Endothelial cell of umbilical vein (primary cell): ENCODE measurements around the gene KLHL1. TPM values are rescaled to one million over a fixed set of nuclear protein-coding genes. Genes with fewer than 3 reads are reported as not detected.

ENCODE experiments used
- BruUV-seq: library from RNA; stranded (reverse); fragments of 400-500 nt; replicated peaks from 2 replicates; lab custom pipeline; 2021; lab: Mats Ljungman, UMichigan
- CTCF ChIA-PET: fragments of 300-600, 350-600 bp; sonication (Branson Sonifier 250); formaldehyde crosslinking; loops from one replicate; lab custom pipeline; 2021; ENCODE audit warnings: antibody characterized with exemption, inconsistent platforms; lab: Charles Lee
- POLR2A ChIA-PET: fragments of 300-600, 350-600 bp; sonication (Branson Sonifier 250); formaldehyde crosslinking; loops from one replicate; lab custom pipeline; 2021; ENCODE audit warnings: antibody characterized with exemption, inconsistent platforms; lab: Charles Lee
- DNase-seq: peaks from one replicate; pipeline ENCODE4 v3.0.0-alpha.2; 2011; ENCODE audit warnings: low read depth, low spot score
- FAIRE-seq: peaks from 2 replicates; lab custom pipeline; 2011; peaks lifted over from hg19 to GRCh38; lab: Jason Lieb, UNC
- H2AFZ ChIP-seq: 2 replicates; pipeline ENCODE4 v1.6.0; 2012; ENCODE audit warnings: low read depth, low read length, control low read depth, inconsistent platforms
- H3K27ac ChIP-seq: 2 replicates; pipeline ENCODE4 v1.5.1; 2011; ENCODE audit warnings: low read depth, mild to moderate bottlenecking, control low read depth, low read length, moderate library complexity; ENCODE audit not compliant: insufficient read depth
- H3K27me3 ChIP-seq, 2 experiments: 2 replicates each; pipeline versions ENCODE4 v1.6.0 to v1.6.1; 2011; ENCODE audit warnings: low read length in 2 of 2, mixed read lengths in 1 of 2; ENCODE audit not compliant: control insufficient read depth in 2 of 2, insufficient read depth in 2 of 2
- H3K36me3 ChIP-seq, 2 experiments: 2 replicates in 1 of 2; 3 replicates in 1 of 2; pipeline ENCODE4 v1.5.1; 2011; ENCODE audit warnings: low read length in 2 of 2, mild to moderate bottlenecking in 1 of 2, moderate library complexity in 1 of 2; ENCODE audit not compliant: control insufficient read depth in 2 of 2, insufficient read depth in 2 of 2; ENCODE audit errors: extremely low read depth in 1 of 2
- H3K4me1 ChIP-seq: 3 replicates; pipeline ENCODE4 v1.5.1; 2011; ENCODE audit warnings: mild to moderate bottlenecking, low read length; ENCODE audit not compliant: control insufficient read depth, insufficient read depth; ENCODE audit errors: extremely low read depth
- H3K4me2 ChIP-seq: 2 replicates; pipeline ENCODE4 v1.6.1; 2011; ENCODE audit warnings: low read length, control low read depth, mixed read lengths; ENCODE audit not compliant: insufficient read depth
- H3K4me3 ChIP-seq, 3 experiments: fragments of 200-600 bp in 1 of 3; sonication (generic), shearing (Covaris generic) in 1 of 3; replicated peaks in 1 of 3; 2 replicates each; pipeline ENCODE4 v1.5.1; 2011 to 2016; ENCODE audit warnings: control low read depth in 3 of 3, low read length in 3 of 3, mild to moderate bottlenecking in 2 of 3, inconsistent platforms in 1 of 3, low read depth in 1 of 3, moderate library complexity in 1 of 3; ENCODE audit not compliant: insufficient read depth in 1 of 3
- H3K79me2 ChIP-seq: 2 replicates; pipeline ENCODE4 v1.6.0; 2012; ENCODE audit warnings: low read length, inconsistent platforms; ENCODE audit not compliant: control insufficient read depth, insufficient read depth
- H3K9ac ChIP-seq: replicated peaks from 2 replicates; pipeline ENCODE3; 2011; ENCODE audit warnings: low read length, control low read depth; ENCODE audit not compliant: insufficient read depth; ENCODE audit errors: extremely low read depth
- H3K9me1 ChIP-seq: replicated peaks from 3 replicates; pipeline ENCODE4 v1.6.0; 2011; ENCODE audit warnings: mild to moderate bottlenecking, low read length; ENCODE audit not compliant: control insufficient read depth, insufficient read depth; ENCODE audit errors: extremely low read depth
- H3K9me3 ChIP-seq: replicated peaks from 2 replicates; pipeline ENCODE4 v1.5.1; 2012; ENCODE audit warnings: low read length, inconsistent platforms; ENCODE audit not compliant: control insufficient read depth, insufficient read depth
- H4K20me1 ChIP-seq: replicated peaks from 2 replicates; pipeline ENCODE3; 2011; ENCODE audit warnings: mild to moderate bottlenecking, low read length; ENCODE audit not compliant: control insufficient read depth, insufficient read depth; ENCODE audit errors: extremely low read depth
- EZH2 ChIP-seq: IDR thresholded peaks from 2 replicates; pipeline ENCODE4 v1.6.1; 2012; ENCODE audit warnings: borderline replicate concordance, low read depth, mild to moderate bottlenecking, moderate library complexity, low read length, inconsistent platforms; ENCODE audit not compliant: severe bottlenecking
- FOS ChIP-seq: IDR thresholded peaks from 2 replicates; pipeline ENCODE4 v1.6.1; 2011; ENCODE audit warnings: mild to moderate bottlenecking, low read length, moderate library complexity, borderline replicate concordance; ENCODE audit not compliant: insufficient read depth
- GATA2 ChIP-seq: IDR thresholded peaks from 2 replicates; pipeline ENCODE4 v1.7.0; 2011; ENCODE audit warnings: low read depth, mild to moderate bottlenecking, moderate library complexity, mixed read lengths, low read length; ENCODE audit not compliant: insufficient read length, insufficient read depth
- JUN ChIP-seq: IDR thresholded peaks from 2 replicates; pipeline ENCODE4 v1.6.1; 2011; ENCODE audit warnings: borderline replicate concordance, low read depth; ENCODE audit not compliant: insufficient read length, insufficient read depth
- MYC ChIP-seq: IDR thresholded peaks from one replicate; pipeline ENCODE4 v1.6.1; 2011; ENCODE audit warnings: mild to moderate bottlenecking, low read depth, low read length
- POLR2A ChIP-seq: IDR thresholded peaks from 2 replicates; pipeline ENCODE4 v1.6.1; 2012; ENCODE audit warnings: low read depth, mild to moderate bottlenecking, control low read depth, low read length
- POLR2AphosphoS5 ChIP-seq: IDR thresholded peaks from 2 replicates; pipeline ENCODE4 v1.6.1; 2012; ENCODE audit warnings: low read depth, mild to moderate bottlenecking, control low read depth, low read length, moderate library complexity; ENCODE audit not compliant: insufficient read depth
- dilution Hi-C: fragments of 300-500 bp; cut with MboI; formaldehyde crosslinking; loops from one replicate; pipeline ENCODE4 v1.15.0; 2019; ENCODE audit warnings: low sequenced_read_pairs; ENCODE audit not compliant: extremely low pct_ligation_motif_present
- intact Hi-C: fragments of 100-400 bp; cut with micrococcal nuclease; formaldehyde crosslinking; loops from one replicate; pipeline ENCODE4 v1.10.0; 2022
- polyA plus RNA-seq, 4 experiments: library from polyadenylated mRNA; depleted of rRNA in 3 of 4; stranded (reverse) in 3 of 4; unstranded in 1 of 4; fragments of >200 nt; gene quantifications; 2 replicates each; pipeline versions ENCODE4 v1.2.1 to v1.2.3, GENCODE V29; 2011 to 2012; ENCODE audit warnings: missing spikeins in 1 of 4
- total RNA-seq: library from RNA; stranded (reverse); gene quantifications from 2 replicates; pipeline ENCODE4 v1.2.3, GENCODE V29; 2021
- TF ChIP-seq, protein P1 (sequence below): IDR thresholded peaks from 2 replicates; pipeline ENCODE4 v1.6.1; 2011; ENCODE audit not compliant: insufficient read depth, insufficient read length
- TF ChIP-seq, protein P2 (sequence below), 2 donors: IDR thresholded peaks; 1 replicate in 1 of 2; 2 replicates in 1 of 2; pipeline ENCODE4 v1.5.1; 2011; ENCODE audit warnings: low read length in 2 of 2, mild to moderate bottlenecking in 2 of 2, moderate library complexity in 2 of 2, control low read depth in 1 of 2, inconsistent platforms in 1 of 2, low read depth in 1 of 2; ENCODE audit not compliant: insufficient read depth in 1 of 2; ENCODE audit errors: extremely low read depth in 1 of 2

KLHL1 gene
- total and polyA plus RNA-seq, 2 donors (not counting 3 experiments of a cell fraction or from before 2014, with no cell fraction given), result not detected

DNA sequence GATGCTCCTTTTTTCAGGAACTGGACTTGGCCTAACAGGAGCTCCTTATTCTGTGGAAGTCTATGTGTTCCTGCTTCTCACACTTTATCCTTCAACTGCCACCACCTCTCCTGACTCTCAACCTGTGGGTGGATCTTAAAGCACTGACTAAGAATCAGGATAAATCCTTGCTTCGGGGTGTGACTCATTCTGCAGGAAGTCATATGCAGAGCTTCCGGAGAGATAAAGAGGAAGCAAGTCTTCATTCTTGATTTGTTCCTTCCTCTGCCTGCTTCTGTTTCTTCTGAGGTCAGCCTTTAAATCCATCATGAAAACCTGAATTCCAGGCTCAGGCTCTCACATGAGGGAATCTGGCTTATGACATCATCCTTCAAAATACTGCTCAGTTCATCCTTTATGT lies 137.7 kb downstream of the KLHL1 start:
- no peaks in the 10 kb centered on the region for H3K9me1 ChIP-seq
- peak overlapping the region; percentile 87 for H3K27ac ChIP-seq
- intact Hi-C loops (loop anchor here (1.0 kb wide), 2 partner anchors 8 to 114 kb away; no protein-coding TSS in a partner anchor), dilution Hi-C loops (no loop called here)
- no peaks in the 10 kb centered on the region for H4K20me1 ChIP-seq
- H2AFZ ChIP-seq, result peak overlapping the region; percentile 96
- peaks cover 19% of the 10 kb centered on the region for H3K4me1 ChIP-seq
- no peaks in the 10 kb centered on the region for H3K27me3 ChIP-seq
- ChIA-PET CTCF (no interaction called here), POLR2A (interaction anchor here (0.6 kb wide), 1 partner anchor 919 kb away, joined by 3 read pairs; no protein-coding TSS in a partner anchor)
- no peaks in the 10 kb centered on the region for H3K36me3 ChIP-seq
- H3K4me3 ChIP-seq, result no peak overlapping the region
- no peaks in the 10 kb centered on the region for H3K79me2 ChIP-seq
- no TSS peak for BruUV-seq
- peak overlapping the region; percentile 31 for H3K9ac ChIP-seq
- peak; percentile 91 for TF ChIP-seq JUN
- TF ChIP-seq, protein P1, sequence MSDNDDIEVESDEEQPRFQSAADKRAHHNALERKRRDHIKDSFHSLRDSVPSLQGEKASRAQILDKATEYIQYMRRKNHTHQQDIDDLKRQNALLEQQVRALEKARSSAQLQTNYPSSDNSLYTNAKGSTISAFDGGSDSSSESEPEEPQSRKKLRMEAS, result no peak
- TF ChIP-seq MYC, result no peak
- TF ChIP-seq POLR2A, result no peak
- no peak for TF ChIP-seq EZH2
- TF ChIP-seq POLR2AphosphoS5, result peak; percentile 70
- TF ChIP-seq GATA2, result peak; percentile 94
- TF ChIP-seq, protein P2, sequence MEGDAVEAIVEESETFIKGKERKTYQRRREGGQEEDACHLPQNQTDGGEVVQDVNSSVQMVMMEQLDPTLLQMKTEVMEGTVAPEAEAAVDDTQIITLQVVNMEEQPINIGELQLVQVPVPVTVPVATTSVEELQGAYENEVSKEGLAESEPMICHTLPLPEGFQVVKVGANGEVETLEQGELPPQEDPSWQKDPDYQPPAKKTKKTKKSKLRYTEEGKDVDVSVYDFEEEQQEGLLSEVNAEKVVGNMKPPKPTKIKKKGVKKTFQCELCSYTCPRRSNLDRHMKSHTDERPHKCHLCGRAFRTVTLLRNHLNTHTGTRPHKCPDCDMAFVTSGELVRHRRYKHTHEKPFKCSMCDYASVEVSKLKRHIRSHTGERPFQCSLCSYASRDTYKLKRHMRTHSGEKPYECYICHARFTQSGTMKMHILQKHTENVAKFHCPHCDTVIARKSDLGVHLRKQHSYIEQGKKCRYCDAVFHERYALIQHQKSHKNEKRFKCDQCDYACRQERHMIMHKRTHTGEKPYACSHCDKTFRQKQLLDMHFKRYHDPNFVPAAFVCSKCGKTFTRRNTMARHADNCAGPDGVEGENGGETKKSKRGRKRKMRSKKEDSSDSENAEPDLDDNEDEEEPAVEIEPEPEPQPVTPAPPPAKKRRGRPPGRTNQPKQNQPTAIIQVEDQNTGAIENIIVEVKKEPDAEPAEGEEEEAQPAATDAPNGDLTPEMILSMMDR (IDR thresholded peaks at IDR 0.05; ENCODE audit: extremely low read depth in 1 of 2, insufficient read depth in 1 of 2, low read depth in 1 of 2, low read length in 2 of 2), result no peak
- TF ChIP-seq FOS, result peak; percentile 93
- H3K4me2 ChIP-seq, result peak overlapping the region; percentile 77
- DNase-seq (peak; percentile 82), FAIRE-seq (peak; percentile 89)
- H3K9me3 ChIP-seq, result no peaks in the 10 kb centered on the region
